ENCODE measurements around the gene NPHS2.
"Not testable (repeated sequence)": the region's sequence is repeated elsewhere in the genome, so short reads cannot be mapped to it uniquely, and the experiment has no call there.

NPHS2 gene

GRCh38 chr1:179545321-179545720, 30.4 kb downstream of the NPHS2 start:
- DNase-seq, result no peak

GRCh38 chr1:179541774-179542173, 34.0 kb downstream of the NPHS2 start:
- no peak for DNase-seq

- DNase-seq, result no peak
Measured at GRCh38 chr1:179530352-179530751, 45.4 kb downstream of the NPHS2 start.

- DNase-seq, result no peak
Measured at GRCh38 chr1:179529482-179530195, 46.1 kb downstream of the NPHS2 start.

- DNase-seq, result not testable (repeated sequence)
Measured at GRCh38 chr1:179518544-179518943, 57.2 kb downstream of the NPHS2 start.

- DNase-seq, result no peak
Measured at GRCh38 chr1:179516976-179517705, 58.6 kb downstream of the NPHS2 start.

GRCh38 chr1:179510038-179510437, 65.7 kb downstream of the NPHS2 start:
- no peak for DNase-seq

GRCh38 chr1:179509384-179509783, 66.4 kb downstream of the NPHS2 start:
- no peak for DNase-seq

GRCh38 chr1:179506199-179506598, 69.5 kb downstream of the NPHS2 start:
- no peak for DNase-seq
